ENCODE results near the gene SH3BP5L. TPM values are rescaled to one million over a fixed set of nuclear protein-coding genes. Genes with fewer than 3 reads are reported as not detected.
"Not testable (repeated sequence)": the region's sequence is repeated elsewhere in the genome, so short reads cannot be mapped to it uniquely, and the experiment has no call there.

SH3BP5L gene
- total and polyA plus RNA-seq, 5 experiments from 2014 or later, result 1.6 to 29.9 (median 3.5) TPM

DNA sequence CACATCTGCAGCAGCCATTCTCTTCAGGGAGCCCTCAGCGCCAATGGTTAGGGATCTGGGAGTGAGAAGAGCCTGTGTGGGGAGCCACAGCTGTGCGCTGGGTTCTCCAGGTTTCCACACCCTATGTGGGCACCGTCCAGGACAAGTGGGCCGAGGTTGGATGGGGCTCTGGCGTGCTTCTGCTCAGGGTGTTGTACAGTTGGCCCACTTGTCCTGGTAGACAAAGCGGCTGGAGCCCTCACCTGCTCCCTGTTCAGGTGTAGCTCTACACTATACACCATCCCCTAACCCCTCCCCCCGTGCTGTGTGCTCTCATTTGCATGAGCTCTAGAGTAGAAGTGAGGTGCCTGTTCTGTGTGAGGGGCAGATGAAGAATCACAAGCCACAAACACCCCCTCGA lies 12.2 kb downstream of the SH3BP5L start:
- DNase-seq (no peak), ATAC-seq (no peak)
- POLR2A ChIA-PET, result no interaction called here
- Mint-ChIP-seq H3K27me3 (no peaks in the 10 kb centered on the region), H3K36me3 (peaks cover 0 to 49% (median 27%) of the 10 kb centered on the region in 3 donors), H3K4me1 (peaks cover 31 to 41% (median 37%) of the 10 kb centered on the region in 4 donors), H3K4me3 (no peak overlapping the region), H3K9me3 (no peaks in the 10 kb centered on the region), H3K27ac (peak overlapping the region in 5 of 10 donors; percentile 1 to 67 (median 44))

DNA sequence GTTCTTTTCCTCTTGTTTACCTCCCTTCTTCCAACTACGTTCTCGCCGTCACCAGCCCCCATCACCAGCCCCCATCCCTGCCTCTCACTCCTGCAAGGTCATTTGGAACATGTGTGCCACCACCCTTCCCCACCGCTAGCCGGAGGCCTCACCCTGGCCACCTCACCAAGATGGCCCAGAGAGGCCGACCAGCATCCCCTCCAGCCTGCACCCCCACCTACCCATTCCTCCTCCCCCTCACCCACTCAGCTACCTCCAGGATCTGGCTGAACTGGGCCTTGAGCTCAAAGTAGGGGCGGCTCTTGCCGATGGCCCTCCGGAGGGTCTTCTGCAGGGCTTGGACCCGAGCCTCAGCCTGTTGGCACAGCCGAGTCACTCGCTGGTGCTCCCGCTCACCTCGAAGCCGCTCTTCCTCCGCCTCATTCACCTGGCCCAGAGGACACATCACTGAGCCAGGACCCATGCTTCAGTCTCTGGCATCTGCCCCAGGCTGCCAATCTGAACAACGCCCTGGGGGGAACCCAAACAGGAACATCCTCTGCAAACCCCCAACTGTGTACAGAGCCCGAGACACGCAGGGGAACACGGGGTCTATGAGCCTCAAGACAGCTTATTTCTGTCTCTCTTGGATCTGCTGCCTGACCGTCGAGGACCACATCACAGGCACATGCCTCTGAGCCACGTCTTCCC lies 12.8 kb downstream of the SH3BP5L start:
- peaks cover 24 to 41% (median 30%) of the 10 kb centered on the region in 4 donors for H3K4me1 Mint-ChIP-seq
- no peaks in the 10 kb centered on the region for H3K9me3 Mint-ChIP-seq
- peak overlapping the region in 3 of 10 donors; percentile 43 to 67 (median 67) for H3K27ac Mint-ChIP-seq
- peaks cover 0 to 49% (median 27%) of the 10 kb centered on the region in 3 donors for H3K36me3 Mint-ChIP-seq
- no peaks in the 10 kb centered on the region for H3K27me3 Mint-ChIP-seq
- POLR2A ChIA-PET, result no interaction called here
- DNase-seq (no peak), ATAC-seq (no peak)
- no peak overlapping the region for H3K4me3 Mint-ChIP-seq

DNA sequence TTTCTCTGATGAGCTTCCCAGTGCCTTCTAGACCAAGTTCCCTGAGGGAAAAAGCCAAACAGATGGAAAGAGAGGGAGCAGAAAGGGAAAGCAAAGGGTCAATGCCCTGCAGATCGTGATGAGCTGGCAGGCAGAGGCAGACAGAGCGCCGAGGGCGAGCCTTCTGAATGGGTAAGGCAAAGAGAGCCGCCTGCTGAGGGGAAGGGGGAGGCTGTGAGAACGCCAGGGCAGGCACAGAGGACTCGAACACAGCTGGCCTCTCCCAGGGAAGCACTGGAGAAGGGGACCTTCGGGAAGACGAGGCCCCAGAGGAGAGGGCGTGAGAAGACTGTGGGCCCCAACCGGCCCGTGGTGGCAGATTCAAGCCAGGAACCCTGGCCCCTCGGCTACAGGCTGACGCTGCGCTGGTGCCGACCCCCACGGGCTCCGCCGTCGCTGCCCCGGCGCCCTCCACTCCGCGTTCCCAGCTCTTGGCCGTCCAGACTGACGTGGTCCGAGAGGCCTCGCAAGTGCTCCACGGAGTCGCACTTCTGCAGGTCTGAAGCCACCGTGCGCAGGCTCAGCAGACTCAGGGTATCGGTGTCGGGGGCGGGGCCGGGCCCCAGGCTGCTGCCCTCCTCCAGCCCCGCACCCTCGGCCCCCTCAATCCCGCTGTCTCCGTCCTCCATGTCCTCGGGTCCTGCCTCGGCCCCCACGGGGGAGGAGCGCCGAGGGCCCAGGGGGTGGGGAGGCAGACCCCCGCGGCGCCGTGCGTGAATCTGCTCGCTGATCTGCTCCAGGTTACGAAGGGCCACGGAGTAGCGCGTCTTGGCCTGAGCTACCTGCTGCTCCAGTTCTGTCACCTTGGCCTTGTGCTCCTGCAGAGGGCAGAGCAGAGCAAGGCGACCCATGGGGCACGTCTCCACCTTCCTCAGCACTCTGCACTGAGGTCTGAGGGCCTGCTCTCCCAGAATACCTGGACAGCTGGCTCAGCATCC lies 13.9 kb downstream of the SH3BP5L start:
- H3K4me3 Mint-ChIP-seq, result no peak overlapping the region
- POLR2A ChIA-PET, result no interaction called here
- no peaks in the 10 kb centered on the region for H3K9me3 Mint-ChIP-seq
- H3K4me1 Mint-ChIP-seq, result peaks cover 20 to 35% (median 23%) of the 10 kb centered on the region in 4 donors
- no peaks in the 10 kb centered on the region for H3K27me3 Mint-ChIP-seq
- H3K27ac Mint-ChIP-seq, result peak overlapping the region in 6 of 10 donors; percentile 15 to 72 (median 34)
- DNase-seq (no peak), ATAC-seq (no peak)
- H3K36me3 Mint-ChIP-seq, result peaks cover 0 to 49% (median 27%) of the 10 kb centered on the region in 3 donors

DNA sequence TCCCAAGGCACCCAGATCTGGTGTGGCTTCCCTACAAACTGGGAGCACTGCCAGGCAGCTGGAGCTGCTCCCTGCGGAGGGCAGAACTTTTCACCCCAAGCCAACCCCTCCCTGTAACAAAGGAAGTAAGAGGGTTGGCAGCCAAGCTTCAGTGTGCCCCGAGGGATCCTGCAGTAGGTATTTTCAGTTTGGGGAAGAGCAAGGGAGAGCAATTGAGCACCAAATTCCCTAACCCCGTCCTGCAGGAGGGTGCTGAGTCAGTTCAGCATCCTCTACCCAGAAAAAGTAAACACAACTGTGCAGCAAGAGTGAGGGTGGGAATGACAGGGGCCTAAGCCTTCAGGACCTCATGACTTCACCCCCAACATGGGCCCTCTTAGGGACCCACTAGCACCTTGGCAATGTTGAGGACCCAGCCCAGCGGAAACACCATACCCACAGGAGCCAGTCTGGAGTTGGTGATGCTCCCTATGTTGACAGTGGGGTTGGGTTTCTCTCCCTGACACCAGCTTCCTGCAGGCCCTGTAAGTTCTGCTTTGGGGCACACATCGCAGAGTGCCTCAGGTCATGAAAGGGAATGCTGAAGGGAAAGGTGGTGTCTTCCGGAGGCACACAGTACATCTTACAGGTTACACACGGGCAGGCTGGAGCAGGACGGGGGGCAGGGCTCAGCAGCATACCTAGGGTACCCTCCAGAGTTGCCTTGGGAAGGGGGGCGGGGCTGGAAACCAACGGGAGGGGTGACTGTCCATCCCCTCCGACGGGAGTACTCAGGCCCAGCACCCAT lies 14.8 kb downstream of the SH3BP5L start:
- no peak for ATAC-seq
- POLR2A ChIA-PET, result no interaction called here
- Mint-ChIP-seq H3K9me3 (no peaks in the 10 kb centered on the region), H3K27me3 (no peaks in the 10 kb centered on the region), H3K4me1 (peaks cover 16 to 28% (median 19%) of the 10 kb centered on the region in 4 donors), H3K36me3 (peaks cover 0 to 40% (median 26%) of the 10 kb centered on the region in 3 donors), H3K4me3 (no peak overlapping the region), H3K27ac (peak overlapping the region in 6 of 10 donors; percentile 19 to 85 (median 50))
- DNase-seq, result no peak

DNA sequence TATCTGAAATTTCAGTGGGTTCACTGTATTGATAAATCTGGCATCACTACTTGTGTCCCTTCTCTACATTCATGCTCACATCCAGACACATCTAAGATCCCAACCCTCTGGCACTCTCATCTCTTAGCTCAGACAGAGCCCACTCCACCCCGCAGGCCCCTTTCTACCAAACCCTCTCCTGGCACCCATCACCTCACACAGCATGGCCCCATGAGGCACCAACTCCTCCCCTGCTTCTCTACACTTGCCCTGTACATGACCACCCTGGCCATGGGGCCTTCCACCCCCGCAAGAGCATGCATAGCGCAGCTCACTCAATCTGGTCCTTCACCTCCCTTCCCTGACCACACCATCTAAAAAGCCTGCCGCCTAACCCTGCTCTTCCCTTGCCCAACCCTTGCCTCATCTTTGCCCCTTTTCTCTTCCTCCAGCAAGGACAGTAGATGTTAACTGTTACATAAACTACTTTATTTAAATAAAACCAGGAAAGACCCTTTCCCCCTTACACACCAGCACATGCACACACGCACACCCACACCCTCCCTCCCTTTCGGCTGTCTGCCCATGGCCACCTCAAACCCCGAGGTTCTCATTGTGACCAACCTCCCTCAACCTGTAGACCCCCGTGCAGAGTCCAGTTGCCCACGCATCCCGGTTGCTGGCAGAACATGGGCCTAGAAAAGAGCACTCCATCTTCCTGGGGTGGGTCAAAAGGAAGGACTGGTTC lies 15.6 kb downstream of the SH3BP5L start:
- peaks cover 0 to 34% (median 20%) of the 10 kb centered on the region in 3 donors for H3K36me3 Mint-ChIP-seq
- H3K27me3 Mint-ChIP-seq, result no peaks in the 10 kb centered on the region
- DNase-seq (no peak), ATAC-seq (no peak)
- peaks cover 11 to 25% (median 19%) of the 10 kb centered on the region in 4 donors for H3K4me1 Mint-ChIP-seq
- H3K9me3 Mint-ChIP-seq, result no peaks in the 10 kb centered on the region
- H3K4me3 Mint-ChIP-seq, result no peak overlapping the region
- peak overlapping the region in 9 of 10 donors; percentile 6 to 86 (median 67) for H3K27ac Mint-ChIP-seq
- POLR2A ChIA-PET, result no interaction called here

DNA sequence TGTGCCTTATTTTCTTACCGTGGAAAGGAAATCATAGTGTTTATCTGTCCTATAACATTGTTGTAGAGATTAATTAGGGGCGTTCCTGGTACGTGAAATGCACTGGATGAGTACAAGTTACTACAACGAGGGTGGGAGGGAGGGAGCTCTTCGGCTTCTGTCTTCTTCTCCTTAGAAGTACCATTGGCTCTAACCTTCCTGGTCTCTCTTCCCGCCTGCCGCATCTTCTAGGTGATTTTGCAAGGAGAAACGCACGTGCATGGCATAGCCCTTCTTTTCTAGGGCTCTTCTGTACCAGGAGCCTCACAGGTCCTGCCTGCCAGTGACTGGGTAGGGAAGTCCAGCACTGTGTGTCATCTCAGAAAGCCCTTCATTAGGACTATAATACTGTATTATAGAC lies 16.8 kb downstream of the SH3BP5L start:
- ATAC-seq, result no peak
- H3K36me3 Mint-ChIP-seq, result peaks cover 0 to 24% (median 13%) of the 10 kb centered on the region in 3 donors
- H3K4me1 Mint-ChIP-seq, result peaks cover 19 to 32% (median 26%) of the 10 kb centered on the region in 4 donors
- no peak for DNase-seq
- H3K4me3 Mint-ChIP-seq, result no peak overlapping the region
- peak overlapping the region in 4 of 10 donors; percentile 2 to 62 (median 14) for H3K27ac Mint-ChIP-seq
- POLR2A ChIA-PET, result no interaction called here
- H3K27me3 Mint-ChIP-seq, result peaks cover 0 to 3% (median 0%) of the 10 kb centered on the region in 5 donors
- H3K9me3 Mint-ChIP-seq, result no peaks in the 10 kb centered on the region

DNA sequence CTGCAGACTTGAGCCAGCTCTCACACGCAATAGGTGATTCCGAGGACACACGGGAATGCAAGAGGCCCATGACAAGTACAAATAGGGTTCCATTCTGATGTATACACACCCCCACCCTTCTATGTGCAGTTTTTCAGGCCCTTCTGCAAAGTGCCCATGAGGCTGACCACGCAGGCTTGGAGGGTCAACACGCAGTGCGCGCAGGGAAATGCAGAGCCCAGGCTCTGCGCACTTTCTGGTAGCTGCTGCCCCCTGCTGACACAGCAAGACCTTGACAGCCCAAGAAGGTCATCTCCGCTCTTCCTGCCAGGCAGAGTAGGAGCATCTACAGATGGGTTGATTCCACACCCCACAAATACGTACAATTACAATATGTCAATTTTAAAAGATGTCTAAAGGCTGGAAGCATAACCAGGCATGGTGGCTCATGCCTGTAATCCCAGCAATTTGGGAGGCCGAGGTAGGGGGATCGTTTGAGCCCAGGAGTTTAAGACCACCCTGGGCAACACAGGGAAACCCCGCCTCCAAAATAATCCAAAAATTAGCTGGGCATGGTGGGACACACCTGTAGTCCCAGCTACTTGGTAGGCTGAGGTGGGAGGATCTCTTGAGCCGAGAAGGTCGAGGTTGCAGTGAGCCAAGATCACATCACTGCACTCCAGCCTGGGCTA lies 18.5 kb downstream of the SH3BP5L start:
- peak; percentile 32 to 72 (median 46) for DNase-seq
- Mint-ChIP-seq H3K36me3 (peaks cover 0 to 7% (median 2%) of the 10 kb centered on the region in 3 donors), H3K27ac (peak overlapping the region in 4 of 10 donors; percentile 19 to 74 (median 47)), H3K9me3 (no peaks in the 10 kb centered on the region), H3K27me3 (peaks cover 0 to 11% (median 5%) of the 10 kb centered on the region in 5 donors), H3K4me1 (peaks cover 17 to 32% (median 20%) of the 10 kb centered on the region in 4 donors), H3K4me3 (no peak overlapping the region)
- POLR2A ChIA-PET, result no interaction called here
- peak; percentile 85 to 89 for ATAC-seq

DNA sequence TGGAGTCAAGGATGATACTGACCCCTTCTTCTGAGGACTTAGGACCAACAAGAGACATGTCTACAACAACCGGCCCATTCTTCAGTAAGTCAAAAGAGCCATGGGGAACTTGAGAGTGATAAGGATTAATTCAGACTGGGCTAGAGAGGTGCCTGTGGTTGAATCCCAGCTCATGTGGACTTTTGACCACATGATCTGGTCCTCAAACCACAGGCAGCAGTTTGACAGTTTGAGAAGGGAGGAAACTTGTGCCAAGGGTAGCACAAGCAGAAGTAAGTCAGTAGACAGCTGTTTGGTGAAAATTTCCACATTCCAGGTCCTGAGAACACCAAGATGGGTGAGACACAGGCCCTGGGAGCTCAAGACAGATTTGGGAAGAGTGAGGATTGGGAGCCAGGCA lies 19.8 kb downstream of the SH3BP5L start:
- DNase-seq (no peak), ATAC-seq (no peak)
- Mint-ChIP-seq H3K27ac (peak overlapping the region in 1 of 10 donors; percentile 40), H3K27me3 (peaks cover 3 to 19% (median 13%) of the 10 kb centered on the region in 5 donors), H3K4me1 (peaks cover 16 to 34% (median 18%) of the 10 kb centered on the region in 4 donors), H3K36me3 (no peaks in the 10 kb centered on the region), H3K9me3 (no peaks in the 10 kb centered on the region), H3K4me3 (no peak overlapping the region)
- POLR2A ChIA-PET, result no interaction called here

DNA sequence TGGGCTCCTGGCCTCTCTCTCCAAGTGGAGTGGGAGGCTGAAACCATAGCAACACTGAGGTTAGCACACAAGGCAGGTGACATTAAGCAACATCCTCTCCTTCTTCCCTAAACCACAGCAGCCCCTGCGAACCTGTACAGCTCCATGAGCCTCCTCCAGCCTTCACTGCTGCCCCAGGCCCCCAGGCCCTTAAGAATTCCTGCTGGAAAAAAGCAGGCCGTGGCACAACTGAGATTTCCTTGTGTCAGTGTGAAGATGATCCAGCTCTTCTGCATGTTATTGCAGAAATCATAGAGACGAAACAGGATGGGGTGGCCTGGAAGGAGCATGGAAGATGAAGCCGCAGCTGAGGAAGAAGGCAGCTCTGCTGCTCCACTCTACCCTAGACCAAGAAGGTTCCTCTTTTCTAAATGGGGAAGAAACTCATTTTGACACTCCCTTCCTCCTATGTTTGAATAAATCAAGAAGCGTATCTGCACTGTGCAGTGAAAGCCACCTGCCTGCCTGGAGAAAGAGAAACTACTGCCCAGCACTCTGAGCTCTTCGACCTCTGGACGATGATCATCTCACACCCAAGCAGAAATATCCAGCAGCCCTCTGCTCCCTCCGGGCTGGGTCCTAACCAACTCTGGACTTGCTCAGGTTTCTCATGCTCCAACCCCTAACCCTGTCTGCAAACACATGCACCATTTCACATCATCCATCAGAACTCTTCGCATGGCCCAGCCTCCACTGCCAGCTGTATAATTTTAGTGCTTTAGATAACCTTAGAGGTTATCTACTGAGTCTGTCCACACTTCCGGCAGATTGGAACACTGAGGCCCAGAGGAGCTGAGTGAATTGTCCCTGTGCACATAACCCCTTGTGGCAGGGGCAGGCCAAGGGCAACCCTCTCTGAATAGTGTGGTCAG lies 20.7 kb downstream of the SH3BP5L start:
- peak overlapping the region in 2 of 10 donors; percentile 19 to 62 for H3K4me3 Mint-ChIP-seq
- H3K27me3 Mint-ChIP-seq, result peaks cover 5 to 27% (median 17%) of the 10 kb centered on the region in 5 donors
- POLR2A ChIA-PET, result no interaction called here
- H3K4me1 Mint-ChIP-seq, result peaks cover 14 to 38% (median 18%) of the 10 kb centered on the region in 4 donors
- H3K36me3 Mint-ChIP-seq, result no peaks in the 10 kb centered on the region
- ATAC-seq, result no peak
- no peak for DNase-seq
- H3K27ac Mint-ChIP-seq, result peak overlapping the region in 6 of 10 donors; percentile 49 to 76 (median 62)
- H3K9me3 Mint-ChIP-seq, result no peaks in the 10 kb centered on the region

DNA sequence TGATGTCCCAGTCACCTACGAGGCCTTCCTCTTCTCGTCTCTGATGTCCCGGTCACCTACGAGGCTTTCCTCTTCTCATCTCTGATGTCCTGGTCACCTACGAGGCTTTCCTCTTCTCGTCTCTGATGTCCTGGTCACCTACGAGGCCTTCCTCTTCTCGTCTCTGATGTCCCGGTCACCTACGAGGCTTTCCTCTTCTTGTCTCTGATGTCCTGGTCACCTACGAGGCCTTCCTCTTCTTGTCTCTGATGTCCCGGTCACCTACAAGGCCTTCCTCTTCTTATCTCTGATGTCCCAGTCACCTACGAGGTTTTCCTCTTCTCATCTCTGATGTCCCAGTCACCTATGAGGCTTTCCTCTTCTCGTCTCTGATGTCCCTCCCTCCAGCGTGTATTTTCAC lies 22.2 kb downstream of the SH3BP5L start:
- H3K4me3 Mint-ChIP-seq, DNase-seq, ATAC-seq, POLR2A ChIA-PET, H3K36me3 Mint-ChIP-seq, H3K9me3 Mint-ChIP-seq: not testable (repeated sequence)
- Mint-ChIP-seq H3K27me3 (peaks cover 5 to 39% (median 17%) of the 10 kb centered on the region in 5 donors), H3K27ac (peak overlapping the region in 1 of 10 donors; percentile 26), H3K4me1 (peaks cover 8 to 38% (median 18%) of the 10 kb centered on the region in 4 donors)

Measured in naive thymus-derived CD8-positive, alpha-beta T cell (primary cell).